Panc1 (cell line): ENCODE measurements around the gene ENPP3. TPM values are rescaled to one million over a fixed set of nuclear protein-coding genes. Genes with fewer than 3 reads are reported as not detected.

ENCODE experiments used
- ATAC-seq: fragments of 200-7000 bp; cut with Tn5 transposase; 2 replicates; pipeline ENCODE4 v1.9.1; 2020; ENCODE audit warnings: mild to moderate bottlenecking, moderate library complexity
- BruUV-seq: library from RNA; stranded (reverse); fragments of 400-500 nt; replicated peaks from 2 replicates; lab custom pipeline; 2021; lab: Mats Ljungman, UMichigan
- CTCF ChIA-PET: fragments of 300-600 bp; sonication (Branson Sonifier 250); formaldehyde crosslinking; loops from one replicate; lab custom pipeline; 2022; ENCODE audit warnings: antibody characterized with exemption; lab: Charles Lee
- POLR2A ChIA-PET: fragments of 300-600 bp; sonication (Branson Sonifier 250); formaldehyde crosslinking; loops from one replicate; lab custom pipeline; 2022; ENCODE audit warnings: antibody characterized with exemption; lab: Charles Lee
- DNase-seq: peaks from one replicate; pipeline ENCODE4 v3.0.0-alpha.2; 2010; ENCODE audit warnings: low read depth, low spot score
- H3K27ac ChIP-seq: 2 replicates; pipeline ENCODE4 v1.5.1; 2011; ENCODE audit warnings: mild to moderate bottlenecking, low read length, inconsistent platforms
- H3K27me3 ChIP-seq: fragments of 200-500 bp; sonication (Bioruptor generic); 2 replicates; pipeline ENCODE4 v1.6.0; 2014; ENCODE audit warnings: low read length, inconsistent platforms; ENCODE audit not compliant: control insufficient read depth, insufficient read depth
- H3K36me3 ChIP-seq: fragments of 200-500 bp; sonication (Bioruptor generic); 2 replicates; pipeline ENCODE4 v1.5.1; 2014; ENCODE audit warnings: inconsistent platforms, mild to moderate bottlenecking, low read length, moderate library complexity; ENCODE audit not compliant: control insufficient read depth, insufficient read depth
- H3K4me1 ChIP-seq: 2 replicates; pipeline ENCODE4 v1.5.1; 2011; ENCODE audit warnings: inconsistent platforms, mild to moderate bottlenecking, low read length, moderate library complexity; ENCODE audit not compliant: control insufficient read depth, insufficient read depth
- H3K4me3 ChIP-seq, 2 experiments: 2 replicates each; pipeline ENCODE4 v1.5.1; 2011 to 2012; ENCODE audit warnings: low read depth in 2 of 2, low read length in 2 of 2, mild to moderate bottlenecking in 2 of 2, inconsistent platforms in 1 of 2, moderate library complexity in 1 of 2
- H3K9me3 ChIP-seq: fragments of 200-500 bp; sonication (Bioruptor generic); 2 replicates; pipeline ENCODE4 v1.5.1; 2014; ENCODE audit warnings: low read depth, mild to moderate bottlenecking, inconsistent platforms, low read length, moderate library complexity; ENCODE audit not compliant: control insufficient read depth, insufficient read depth
- POLR2AphosphoS5 ChIP-seq: IDR thresholded peaks from 2 replicates; pipeline ENCODE4 v1.6.1; 2012; ENCODE audit warnings: mild to moderate bottlenecking, low read depth, low read length, moderate library complexity
- SIN3A ChIP-seq: IDR thresholded peaks from 2 replicates; pipeline ENCODE4 v1.6.1; 2012; ENCODE audit warnings: low read depth, mild to moderate bottlenecking, low read length, moderate library complexity, borderline replicate concordance; ENCODE audit not compliant: insufficient read depth
- TCF7L2 ChIP-seq: IDR thresholded peaks from 2 replicates; pipeline ENCODE4 v1.6.1; 2011; ENCODE audit warnings: mild to moderate bottlenecking, low read depth, low read length, inconsistent platforms
- in situ Hi-C: cut with HindIII; loops from 2 replicates; pipeline ENCODE4 v1.10.0; 2016; ENCODE audit warnings: low sequenced_read_pairs, low pct_unique_long_range_greater_than_20kb
- intact Hi-C: fragments of 100-400 bp; cut with micrococcal nuclease; formaldehyde crosslinking; loops from one replicate; pipeline ENCODE4 v1.10.0; 2022; ENCODE audit not compliant: unreplicated experiment
- total RNA-seq: library from RNA; stranded (reverse); gene quantifications from one replicate; pipeline ENCODE4 v1.2.1, GENCODE V29; 2021; ENCODE audit not compliant: unreplicated experiment
- TF ChIP-seq, protein P1 (sequence below): fragments of 450-650 bp; IDR thresholded peaks from 2 replicates; pipeline ENCODE4 v1.5.1; 2017; ENCODE audit warnings: mild to moderate bottlenecking
- TF ChIP-seq, protein P2 (sequence below), 2 experiments: IDR thresholded peaks; 2 replicates each; pipeline ENCODE4 v1.6.1; 2011 to 2012; ENCODE audit warnings: low read depth in 2 of 2, control low read depth in 1 of 2, low read length in 1 of 2, mild to moderate bottlenecking in 1 of 2, moderate library complexity in 1 of 2; ENCODE audit not compliant: insufficient read depth in 1 of 2

The ENPP3 gene
- total RNA-seq, 1 experiment from 2014 or later = not detected

DNA sequence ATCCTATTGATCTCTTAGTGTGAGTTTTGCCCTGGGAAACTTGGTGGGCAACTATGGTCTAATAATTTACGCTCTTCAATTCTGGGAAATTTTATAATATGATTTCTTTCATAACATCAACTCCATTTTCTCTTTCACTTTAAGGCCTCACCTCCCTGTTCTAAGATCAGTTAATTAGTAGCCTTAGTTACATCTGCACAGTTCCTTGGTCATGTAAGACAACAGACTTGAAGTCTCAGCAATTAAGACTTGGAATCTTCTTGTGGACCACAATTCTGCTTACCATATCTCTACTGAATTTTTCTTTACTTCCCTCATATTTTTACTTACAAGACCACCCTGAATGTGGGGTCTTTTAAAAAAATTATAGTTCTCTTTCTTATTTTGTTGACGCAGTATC lies 8.7 kb downstream of the ENPP3 start:
- DNase-seq = no peak
- TF ChIP-seq SIN3A (no peak), POLR2AphosphoS5 (no peak), TCF7L2 (no peak)
- TF ChIP-seq, protein P1, sequence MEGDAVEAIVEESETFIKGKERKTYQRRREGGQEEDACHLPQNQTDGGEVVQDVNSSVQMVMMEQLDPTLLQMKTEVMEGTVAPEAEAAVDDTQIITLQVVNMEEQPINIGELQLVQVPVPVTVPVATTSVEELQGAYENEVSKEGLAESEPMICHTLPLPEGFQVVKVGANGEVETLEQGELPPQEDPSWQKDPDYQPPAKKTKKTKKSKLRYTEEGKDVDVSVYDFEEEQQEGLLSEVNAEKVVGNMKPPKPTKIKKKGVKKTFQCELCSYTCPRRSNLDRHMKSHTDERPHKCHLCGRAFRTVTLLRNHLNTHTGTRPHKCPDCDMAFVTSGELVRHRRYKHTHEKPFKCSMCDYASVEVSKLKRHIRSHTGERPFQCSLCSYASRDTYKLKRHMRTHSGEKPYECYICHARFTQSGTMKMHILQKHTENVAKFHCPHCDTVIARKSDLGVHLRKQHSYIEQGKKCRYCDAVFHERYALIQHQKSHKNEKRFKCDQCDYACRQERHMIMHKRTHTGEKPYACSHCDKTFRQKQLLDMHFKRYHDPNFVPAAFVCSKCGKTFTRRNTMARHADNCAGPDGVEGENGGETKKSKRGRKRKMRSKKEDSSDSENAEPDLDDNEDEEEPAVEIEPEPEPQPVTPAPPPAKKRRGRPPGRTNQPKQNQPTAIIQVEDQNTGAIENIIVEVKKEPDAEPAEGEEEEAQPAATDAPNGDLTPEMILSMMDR = no peak
- TF ChIP-seq, protein P2, sequence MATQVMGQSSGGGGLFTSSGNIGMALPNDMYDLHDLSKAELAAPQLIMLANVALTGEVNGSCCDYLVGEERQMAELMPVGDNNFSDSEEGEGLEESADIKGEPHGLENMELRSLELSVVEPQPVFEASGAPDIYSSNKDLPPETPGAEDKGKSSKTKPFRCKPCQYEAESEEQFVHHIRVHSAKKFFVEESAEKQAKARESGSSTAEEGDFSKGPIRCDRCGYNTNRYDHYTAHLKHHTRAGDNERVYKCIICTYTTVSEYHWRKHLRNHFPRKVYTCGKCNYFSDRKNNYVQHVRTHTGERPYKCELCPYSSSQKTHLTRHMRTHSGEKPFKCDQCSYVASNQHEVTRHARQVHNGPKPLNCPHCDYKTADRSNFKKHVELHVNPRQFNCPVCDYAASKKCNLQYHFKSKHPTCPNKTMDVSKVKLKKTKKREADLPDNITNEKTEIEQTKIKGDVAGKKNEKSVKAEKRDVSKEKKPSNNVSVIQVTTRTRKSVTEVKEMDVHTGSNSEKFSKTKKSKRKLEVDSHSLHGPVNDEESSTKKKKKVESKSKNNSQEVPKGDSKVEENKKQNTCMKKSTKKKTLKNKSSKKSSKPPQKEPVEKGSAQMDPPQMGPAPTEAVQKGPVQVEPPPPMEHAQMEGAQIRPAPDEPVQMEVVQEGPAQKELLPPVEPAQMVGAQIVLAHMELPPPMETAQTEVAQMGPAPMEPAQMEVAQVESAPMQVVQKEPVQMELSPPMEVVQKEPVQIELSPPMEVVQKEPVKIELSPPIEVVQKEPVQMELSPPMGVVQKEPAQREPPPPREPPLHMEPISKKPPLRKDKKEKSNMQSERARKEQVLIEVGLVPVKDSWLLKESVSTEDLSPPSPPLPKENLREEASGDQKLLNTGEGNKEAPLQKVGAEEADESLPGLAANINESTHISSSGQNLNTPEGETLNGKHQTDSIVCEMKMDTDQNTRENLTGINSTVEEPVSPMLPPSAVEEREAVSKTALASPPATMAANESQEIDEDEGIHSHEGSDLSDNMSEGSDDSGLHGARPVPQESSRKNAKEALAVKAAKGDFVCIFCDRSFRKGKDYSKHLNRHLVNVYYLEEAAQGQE (IDR thresholded peaks at IDR 0.05; ENCODE audit: insufficient read depth in 1 of 2, low read depth in 2 of 2, low read length in 1 of 2) = no peak
- ATAC-seq = no peak
- in situ Hi-C loops (no loop called here), intact Hi-C loops (no loop called here)
- H3K9me3 ChIP-seq = no peaks in the 10 kb centered on the region
- BruUV-seq = no TSS peak
- no peak overlapping the region for H3K4me3 ChIP-seq
- no peaks in the 10 kb centered on the region for H3K36me3 ChIP-seq
- H3K27ac ChIP-seq = no peak overlapping the region
- H3K27me3 ChIP-seq = no peaks in the 10 kb centered on the region
- H3K4me1 ChIP-seq = no peaks in the 10 kb centered on the region
- CTCF ChIA-PET = no interaction called here
- POLR2A ChIA-PET = no interaction called here

DNA sequence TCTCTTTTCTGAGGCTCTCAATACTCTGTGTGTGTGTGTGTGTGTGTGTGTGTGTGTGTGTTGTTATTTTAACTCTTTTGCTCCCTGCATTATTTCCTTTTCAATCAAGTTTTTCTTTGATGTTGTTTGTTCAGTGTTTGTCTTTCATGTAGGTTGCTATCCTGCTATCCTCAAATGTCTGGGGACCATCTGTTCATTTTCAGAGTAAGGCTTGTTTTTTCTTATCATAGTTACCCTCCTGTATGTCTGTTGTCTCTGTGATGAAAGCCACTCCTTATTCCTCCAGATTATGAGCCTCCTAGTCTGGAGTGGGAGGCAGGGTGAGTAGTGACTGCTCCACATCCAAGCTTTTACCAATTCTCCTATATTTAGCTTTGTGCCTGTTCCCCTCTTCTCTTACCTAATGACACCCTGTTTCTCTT lies 9.2 kb downstream of the ENPP3 start:
- Histone ChIP-seq H3K4me3 (no peak overlapping the region), H3K4me1 (no peaks in the 10 kb centered on the region), H3K27me3 (no peaks in the 10 kb centered on the region), H3K9me3 (no peaks in the 10 kb centered on the region), H3K27ac (no peak overlapping the region), H3K36me3 (no peaks in the 10 kb centered on the region)
- no TSS peak for BruUV-seq
- intact Hi-C loops (no loop called here), in situ Hi-C loops (no loop called here)
- ChIA-PET CTCF (no interaction called here), POLR2A (no interaction called here)
- TF ChIP-seq, protein P2 (IDR thresholded peaks at IDR 0.05; ENCODE audit: insufficient read depth in 1 of 2, low read depth in 2 of 2, low read length in 1 of 2) = no peak
- TF ChIP-seq TCF7L2 (no peak), SIN3A (no peak), POLR2AphosphoS5 (no peak)
- TF ChIP-seq, protein P1 = no peak
- no peak for DNase-seq
- no peak for ATAC-seq
